22Rv1 (cell line): ENCODE results near the gene PTPN2.

Experiments used
- ZFX ChIP-seq: fragments of 450-650 bp; IDR thresholded peaks from 2 replicates; pipeline ENCODE4 v1.6.1; 2017; ENCODE audit warnings: antibody characterized with exemption, borderline replicate concordance
- TF ChIP-seq, protein P1 (sequence below): fragments of 450-650 bp; IDR thresholded peaks from 2 replicates; pipeline ENCODE4 v1.5.1; 2017; ENCODE audit warnings: mild to moderate bottlenecking

DNA sequence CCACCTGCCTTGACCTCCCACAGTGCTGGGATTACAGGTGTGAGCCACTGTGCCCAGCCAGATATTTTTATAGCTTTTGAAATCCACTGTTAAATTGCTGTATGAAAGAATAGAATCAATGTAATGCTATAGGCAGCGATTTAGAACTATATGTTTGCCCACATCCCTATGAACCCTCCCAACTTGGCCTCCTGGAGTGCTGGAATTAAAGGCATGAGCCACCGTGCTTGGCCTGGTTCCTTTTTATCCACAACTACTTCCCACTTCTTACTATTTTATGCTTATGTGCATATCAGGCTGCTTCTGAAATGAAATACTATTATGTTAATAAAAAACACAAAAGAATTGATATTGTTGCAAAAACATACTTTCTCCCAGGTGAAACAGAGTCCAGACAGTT is 11.6 kb upstream of the PTPN2 start:
- TF ChIP-seq, protein P1, sequence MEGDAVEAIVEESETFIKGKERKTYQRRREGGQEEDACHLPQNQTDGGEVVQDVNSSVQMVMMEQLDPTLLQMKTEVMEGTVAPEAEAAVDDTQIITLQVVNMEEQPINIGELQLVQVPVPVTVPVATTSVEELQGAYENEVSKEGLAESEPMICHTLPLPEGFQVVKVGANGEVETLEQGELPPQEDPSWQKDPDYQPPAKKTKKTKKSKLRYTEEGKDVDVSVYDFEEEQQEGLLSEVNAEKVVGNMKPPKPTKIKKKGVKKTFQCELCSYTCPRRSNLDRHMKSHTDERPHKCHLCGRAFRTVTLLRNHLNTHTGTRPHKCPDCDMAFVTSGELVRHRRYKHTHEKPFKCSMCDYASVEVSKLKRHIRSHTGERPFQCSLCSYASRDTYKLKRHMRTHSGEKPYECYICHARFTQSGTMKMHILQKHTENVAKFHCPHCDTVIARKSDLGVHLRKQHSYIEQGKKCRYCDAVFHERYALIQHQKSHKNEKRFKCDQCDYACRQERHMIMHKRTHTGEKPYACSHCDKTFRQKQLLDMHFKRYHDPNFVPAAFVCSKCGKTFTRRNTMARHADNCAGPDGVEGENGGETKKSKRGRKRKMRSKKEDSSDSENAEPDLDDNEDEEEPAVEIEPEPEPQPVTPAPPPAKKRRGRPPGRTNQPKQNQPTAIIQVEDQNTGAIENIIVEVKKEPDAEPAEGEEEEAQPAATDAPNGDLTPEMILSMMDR, result no peak
- TF ChIP-seq ZFX, result no peak
